GM10248 (cell line): Measurements from ENCODE around the gene RBKS.

ENCODE experiments used
- CTCF ChIA-PET: fragments of 300-600 bp; sonication (Branson Sonifier 250); formaldehyde crosslinking; extraction: SDS; loops from one replicate; lab custom pipeline; 2021; ENCODE audit warnings: antibody characterized with exemption; lab: Yijun Ruan, JAX
- POLR2A ChIA-PET: fragments of 350-650 bp; sonication (Branson Sonifier 250); formaldehyde crosslinking; extraction: SDS; loops from one replicate; lab custom pipeline; 2020; ENCODE audit warnings: antibody characterized with exemption; lab: Yijun Ruan, JAX
- DNase-seq: peaks from one replicate; pipeline ENCODE4 v3.0.0; 2012; ENCODE audit errors: extremely low spot score
- CTCF ChIP-seq: IDR thresholded peaks from 2 replicates; pipeline ENCODE4 v1.5.1; 2012; ENCODE audit warnings: mild to moderate bottlenecking, low read depth; ENCODE audit errors: extremely low read depth, missing control alignments, control extremely low read depth

RBKS gene

GRCh38 chr2:27831279-27832050 is 58.7 kb downstream of the RBKS start:
- CTCF ChIA-PET: interaction anchor here (0.9 to 1.2 kb wide), 4 partner anchors 7 to 18 kb away, joined by 3 read pairs; no protein-coding TSS in a partner anchor
- DNase-seq: no peak
- no peak for TF ChIP-seq CTCF
- POLR2A ChIA-PET: no interaction called here

- no peak for DNase-seq
- CTCF ChIA-PET: interaction anchor here (0.8 to 1.2 kb wide), 5 partner anchors 8 to 658 kb away, joined by 3 read pairs; no protein-coding TSS in a partner anchor
- POLR2A ChIA-PET: no interaction called here
- no peak for TF ChIP-seq CTCF
These were observed 59.5 kb downstream of the RBKS start for GRCh38 chr2:27830656-27831055.

GRCh38 chr2:27829791-27830190 is 60.4 kb downstream of the RBKS start:
- no peak for DNase-seq
- no peak for TF ChIP-seq CTCF
- ChIA-PET CTCF (interaction anchor here (1.2 to 2.0 kb wide), 2 partner anchors 10 to 38 kb away, joined by 3 to 6 read pairs; no protein-coding TSS in a partner anchor), POLR2A (no interaction called here)

GRCh38 chr2:27828305-27828704 is 61.9 kb downstream of the RBKS start:
- DNase-seq: no peak
- ChIA-PET CTCF (interaction anchor here (2.0 kb wide), 1 partner anchor 9 kb away, joined by 6 read pairs; no protein-coding TSS in a partner anchor), POLR2A (no interaction called here)
- TF ChIP-seq CTCF: no peak

GRCh38 chr2:27824401-27824800 is 65.8 kb downstream of the RBKS start:
- POLR2A ChIA-PET: no interaction called here
- CTCF ChIA-PET: no interaction called here
- DNase-seq: no peak
- TF ChIP-seq CTCF: no peak

- DNase-seq: no peak
- CTCF ChIA-PET: interaction anchor here (1.0 to 1.3 kb wide), 2 partner anchors 10 to 27 kb away, joined by 3 read pairs; no protein-coding TSS in a partner anchor
These were observed 66.6 kb downstream of the RBKS start for GRCh38 chr2:27823569-27823968.

More at GRCh38 chr2:27823569-27823968, 66.6 kb downstream of the RBKS start:
- POLR2A ChIA-PET: no interaction called here
- TF ChIP-seq CTCF: no peak
